ENCODE results near the gene GPR107.

DNA sequence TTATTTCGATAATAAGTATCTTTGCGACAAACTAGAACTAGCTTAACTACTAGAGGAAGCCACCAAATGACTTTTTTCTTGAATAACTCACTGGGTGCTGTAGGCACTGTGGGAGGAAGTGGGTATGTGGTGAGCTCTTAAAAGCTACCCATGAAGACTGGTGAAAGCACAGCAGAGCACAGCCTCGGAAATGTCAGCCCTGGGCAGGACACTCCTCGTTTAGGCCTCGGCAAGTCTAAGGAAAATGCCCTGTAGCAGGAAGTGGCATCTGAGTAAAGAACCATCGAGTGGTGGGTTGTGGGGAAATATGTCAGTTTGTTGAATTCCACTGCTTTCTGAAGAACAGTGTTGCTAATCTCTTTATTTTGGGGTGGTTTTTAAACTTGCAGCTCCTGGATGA is 74.5 kb downstream of the GPR107 start:
- TF ChIP-seq, protein P1, sequence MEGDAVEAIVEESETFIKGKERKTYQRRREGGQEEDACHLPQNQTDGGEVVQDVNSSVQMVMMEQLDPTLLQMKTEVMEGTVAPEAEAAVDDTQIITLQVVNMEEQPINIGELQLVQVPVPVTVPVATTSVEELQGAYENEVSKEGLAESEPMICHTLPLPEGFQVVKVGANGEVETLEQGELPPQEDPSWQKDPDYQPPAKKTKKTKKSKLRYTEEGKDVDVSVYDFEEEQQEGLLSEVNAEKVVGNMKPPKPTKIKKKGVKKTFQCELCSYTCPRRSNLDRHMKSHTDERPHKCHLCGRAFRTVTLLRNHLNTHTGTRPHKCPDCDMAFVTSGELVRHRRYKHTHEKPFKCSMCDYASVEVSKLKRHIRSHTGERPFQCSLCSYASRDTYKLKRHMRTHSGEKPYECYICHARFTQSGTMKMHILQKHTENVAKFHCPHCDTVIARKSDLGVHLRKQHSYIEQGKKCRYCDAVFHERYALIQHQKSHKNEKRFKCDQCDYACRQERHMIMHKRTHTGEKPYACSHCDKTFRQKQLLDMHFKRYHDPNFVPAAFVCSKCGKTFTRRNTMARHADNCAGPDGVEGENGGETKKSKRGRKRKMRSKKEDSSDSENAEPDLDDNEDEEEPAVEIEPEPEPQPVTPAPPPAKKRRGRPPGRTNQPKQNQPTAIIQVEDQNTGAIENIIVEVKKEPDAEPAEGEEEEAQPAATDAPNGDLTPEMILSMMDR (IDR thresholded peaks at IDR 0.05), result no peak
- no peak for TF ChIP-seq POLR2AphosphoS5 (IDR thresholded peaks at IDR 0.05)
